Kidney epithelial cell (primary cell): ENCODE data around the gene ALMS1. TPM values are rescaled to one million over a fixed set of nuclear protein-coding genes. Genes with fewer than 3 reads are reported as not detected.
"Not testable (repeated sequence)": the region's sequence is repeated elsewhere in the genome, so short reads cannot be mapped to it uniquely, and the experiment has no call there.

Experiments used
- DNase-seq: peaks from one replicate; pipeline ENCODE4 v3.0.0-alpha.2; 2010; ENCODE audit warnings: low read depth
- H3K27me3 ChIP-seq: 2 replicates; pipeline ENCODE4 v1.6.0; 2011; ENCODE audit warnings: low read length; ENCODE audit not compliant: control insufficient read depth, insufficient read depth
- H3K36me3 ChIP-seq: 2 replicates; pipeline ENCODE4 v1.5.1; 2011; ENCODE audit warnings: low read length; ENCODE audit not compliant: control insufficient read depth, insufficient read depth
- H3K4me3 ChIP-seq: 2 replicates; pipeline ENCODE4 v1.5.1; 2011; ENCODE audit warnings: low read depth, mild to moderate bottlenecking, control low read depth, low read length
- CTCF ChIP-seq: IDR thresholded peaks from 2 replicates; pipeline ENCODE4 v1.5.1; 2011; ENCODE audit warnings: mild to moderate bottlenecking, moderate library complexity, low read length, control low read depth, inconsistent platforms; ENCODE audit not compliant: insufficient read depth, poor library complexity, severe bottlenecking
- total RNA-seq: library from RNA; depleted of rRNA; stranded (reverse); fragments of >200 nt; gene quantifications from 2 replicates; pipeline ENCODE4 v1.2.3, GENCODE V29; 2015

ALMS1 gene
- total RNA-seq, result 19.6 and 26.1 TPM in 2 replicates

- H3K36me3 ChIP-seq, result no peaks in the 10 kb centered on the region
- TF ChIP-seq CTCF, result no peak
- DNase-seq, result peak; percentile 62
- H3K27me3 ChIP-seq, result no peaks in the 10 kb centered on the region
- H3K4me3 ChIP-seq, result peak within 1 kb of the TSS; percentile 60
These were observed at the start of gene ALMS1 for GRCh38 chr2:73385504-73386341. TSS of gene ALMS1 (plus strand) at chr2:73385836. CDS start at chr2:73385869, 33 bp downstream.

- Histone ChIP-seq H3K27me3 (no peaks in the 10 kb centered on the region), H3K36me3 (no peaks in the 10 kb centered on the region), H3K4me3 (no peak overlapping the region)
- DNase-seq, result no peak
- TF ChIP-seq CTCF, result no peak
These were observed 47.8 kb upstream of the ALMS1 start for GRCh38 chr2:73337828-73338227.

GRCh38 chr2:73339201-73339600, 46.4 kb upstream of the ALMS1 start:
- no peak for TF ChIP-seq CTCF
- Histone ChIP-seq H3K4me3 (no peak overlapping the region), H3K27me3 (no peaks in the 10 kb centered on the region), H3K36me3 (no peaks in the 10 kb centered on the region)
- no peak for DNase-seq

GRCh38 chr2:73341039-73341438, 44.6 kb upstream of the ALMS1 start:
- no peak for TF ChIP-seq CTCF
- Histone ChIP-seq H3K4me3 (no peak overlapping the region), H3K27me3 (no peaks in the 10 kb centered on the region), H3K36me3 (no peaks in the 10 kb centered on the region)
- DNase-seq, result no peak

GRCh38 chr2:73343992-73344391, 41.6 kb upstream of the ALMS1 start:
- DNase-seq, result no peak
- no peak for TF ChIP-seq CTCF
- H3K36me3 ChIP-seq, result no peaks in the 10 kb centered on the region
- no peaks in the 10 kb centered on the region for H3K27me3 ChIP-seq
- H3K4me3 ChIP-seq, result no peak overlapping the region

GRCh38 chr2:73344747-73345146, 40.9 kb upstream of the ALMS1 start:
- DNase-seq, H3K27me3 ChIP-seq, H3K36me3 ChIP-seq, H3K4me3 ChIP-seq: not testable (repeated sequence)
